IMR-90 (cell line): Measurements from ENCODE around the gene PCK1. TPM values are rescaled to one million over a fixed set of nuclear protein-coding genes. Genes with fewer than 3 reads are reported as not detected.

Experiments used
- ATAC-seq: fragments of 200-7000 bp; cut with Tn5 transposase; 2 replicates; pipeline ENCODE4 v1.9.1; 2020; ENCODE audit warnings: low read depth, mild to moderate bottlenecking, moderate library complexity
- BruUV-seq: library from RNA; stranded (reverse); fragments of 400-500 nt; replicated peaks from 2 replicates; lab custom pipeline; 2021; lab: Mats Ljungman, UMichigan
- CTCF ChIA-PET: fragments of 300-600 bp; formaldehyde crosslinking; extraction: SDS; loops from one replicate; lab custom pipeline; 2021; ENCODE audit warnings: antibody characterized with exemption; lab: Yijun Ruan, JAX
- POLR2A ChIA-PET: fragments of 300-600 bp; sonication (Branson Sonifier 250); formaldehyde crosslinking; loops from one replicate; lab custom pipeline; 2022; ENCODE audit warnings: antibody characterized with exemption; ENCODE audit not compliant: unreplicated experiment; lab: Charles Lee
- DNase-seq: peaks from one replicate; pipeline ENCODE4 v3.0.0; 2013
- H2AFZ ChIP-seq: replicated peaks from 2 replicates; pipeline ENCODE3; 2013; ENCODE audit warnings: low read length, mild to moderate bottlenecking; ENCODE audit not compliant: poor library complexity
- H2AK5ac ChIP-seq: 2 replicates; pipeline ENCODE4 v1.6.1; 2013; ENCODE audit warnings: low read depth, low read length, inconsistent platforms
- H2AK9ac ChIP-seq: replicated peaks from 2 replicates; pipeline ENCODE3; 2013; ENCODE audit warnings: mild to moderate bottlenecking, low read depth, low read length, moderate library complexity; ENCODE audit not compliant: poor library complexity
- H2BK120ac ChIP-seq: 2 replicates; pipeline ENCODE4 v1.6.1; 2013; ENCODE audit warnings: low read depth, low read length, inconsistent platforms
- H2BK15ac ChIP-seq: 3 replicates; pipeline ENCODE4 v1.6.1; 2013; ENCODE audit warnings: low read depth, low read length, inconsistent platforms
- H2BK20ac ChIP-seq: 2 replicates; pipeline ENCODE4 v1.6.1; 2013; ENCODE audit warnings: low read depth, mild to moderate bottlenecking, inconsistent platforms, low read length, moderate library complexity
- H2BK5ac ChIP-seq: 2 replicates; pipeline ENCODE4 v1.6.1; 2013; ENCODE audit warnings: mild to moderate bottlenecking, low read depth, low read length, inconsistent platforms; ENCODE audit not compliant: poor library complexity, severe bottlenecking
- H3K14ac ChIP-seq: replicated peaks from 2 replicates; pipeline ENCODE4 v1.6.1; 2013; ENCODE audit warnings: low read depth, low read length, inconsistent platforms
- H3K18ac ChIP-seq: 2 replicates; pipeline ENCODE4 v1.6.1; 2013; ENCODE audit warnings: low read depth, low read length, control low read depth
- H3K23ac ChIP-seq: 2 replicates; pipeline ENCODE4 v1.6.1; 2013; ENCODE audit warnings: low read depth, low read length, inconsistent platforms
- H3K27ac ChIP-seq: 2 replicates; pipeline ENCODE4 v1.5.1; 2013; ENCODE audit warnings: mild to moderate bottlenecking, control low read depth, low read length; ENCODE audit not compliant: insufficient read depth
- H3K27me3 ChIP-seq: 2 replicates; pipeline ENCODE4 v1.6.1; 2013; ENCODE audit warnings: low read length; ENCODE audit not compliant: control insufficient read depth, insufficient read depth
- H3K36me3 ChIP-seq: 2 replicates; pipeline ENCODE4 v1.6.1; 2013; ENCODE audit warnings: low read length, mixed read lengths; ENCODE audit not compliant: control insufficient read depth, insufficient read depth
- H3K4ac ChIP-seq: 2 replicates; pipeline ENCODE4 v1.6.1; 2013; ENCODE audit warnings: low read depth, low read length, inconsistent platforms
- H3K4me1 ChIP-seq: 2 replicates; pipeline ENCODE4 v1.6.1; 2013; ENCODE audit warnings: low read length, mixed read lengths; ENCODE audit not compliant: control insufficient read depth, insufficient read depth
- H3K4me2 ChIP-seq: 2 replicates; pipeline ENCODE4 v1.6.1; 2013; ENCODE audit warnings: low read depth, mild to moderate bottlenecking, control low read depth, low read length, moderate library complexity
- H3K4me3 ChIP-seq: 2 replicates; pipeline ENCODE4 v1.5.1; 2013; ENCODE audit warnings: low read depth, mild to moderate bottlenecking, control low read depth, low read length, moderate library complexity; ENCODE audit not compliant: insufficient read depth
- H3K56ac ChIP-seq: 2 replicates; pipeline ENCODE4 v1.6.1; 2013; ENCODE audit warnings: low read length, inconsistent platforms; ENCODE audit not compliant: insufficient read depth; ENCODE audit errors: extremely low read depth
- H3K79me1 ChIP-seq, 2 experiments: 2 replicates each; pipeline ENCODE4 v1.6.1; 2013; ENCODE audit warnings: low read length in 2 of 2, inconsistent platforms in 1 of 2, low read depth in 1 of 2
- H3K9ac ChIP-seq: 2 replicates; pipeline ENCODE4 v1.6.1; 2013; ENCODE audit warnings: low read depth, low read length, control low read depth
- H3K9me1 ChIP-seq: 2 replicates; pipeline ENCODE4 v1.6.1; 2013; ENCODE audit warnings: low read length, inconsistent platforms; ENCODE audit not compliant: insufficient read depth
- H3K9me3 ChIP-seq: 2 replicates; pipeline ENCODE4 v1.6.1; 2013; ENCODE audit warnings: low read length; ENCODE audit not compliant: control insufficient read depth, insufficient read depth
- H4K20me1 ChIP-seq: 2 replicates; pipeline ENCODE4 v1.6.1; 2013; ENCODE audit warnings: low read length, inconsistent platforms; ENCODE audit not compliant: insufficient read depth
- H4K5ac ChIP-seq: 2 replicates; pipeline ENCODE4 v1.6.1; 2013; ENCODE audit warnings: mild to moderate bottlenecking, low read depth, low read length, control low read depth
- H4K8ac ChIP-seq, 2 experiments: 2 replicates each; pipeline ENCODE4 v1.6.1; 2013; ENCODE audit warnings: low read depth in 2 of 2, low read length in 2 of 2, control low read depth in 1 of 2, inconsistent platforms in 1 of 2
- H4K91ac ChIP-seq: 2 replicates; pipeline ENCODE4 v1.6.1; 2013; ENCODE audit warnings: low read depth, low read length, inconsistent platforms; ENCODE audit not compliant: insufficient read depth
- CTCF ChIP-seq: conservative IDR thresholded peaks from 2 replicates; pipeline ENCODE4 v1.5.1; 2012; ENCODE audit warnings: mild to moderate bottlenecking, low read depth, low read length, improper control_type of control experiment
- WGBS, 2 experiments: methylation state at CpG; one replicate each; pipeline versions ENCODE4 v1.1.5 to v1.1.7; 2013; ENCODE audit warnings: missing lambda C conversion rate in 2 of 2; ENCODE audit not compliant: insufficient read length in 1 of 2; ENCODE audit errors: extremely low coverage in 2 of 2; 5-methylcytosine and 5-hydroxymethylcytosine counted together
- dilution Hi-C: fragments of 300-500 bp; cut with HindIII; formaldehyde crosslinking; loops from one replicate; pipeline ENCODE4 v1.14.3; 2018; ENCODE audit warnings: low sequenced_read_pairs; ENCODE audit not compliant: unreplicated experiment
- in situ Hi-C: fragments of 300-500 bp; cut with MboI; formaldehyde crosslinking; loops from 3 replicates; pipeline ENCODE4 v1.14.3; 2019; ENCODE audit warnings: low sequenced_read_pairs, inconsistent platforms, mixed read lengths
- intact Hi-C: fragments of 100-400 bp; cut with micrococcal nuclease; formaldehyde crosslinking; loops from 2 replicates; pipeline ENCODE4 v1.10.0; 2022
- polyA plus RNA-seq, 3 experiments: library from polyadenylated mRNA; depleted of rRNA; stranded (reverse); fragments of >200 nt; gene quantifications; 2 replicates each; pipeline ENCODE4 v1.2.3, GENCODE V29; 2012; ENCODE audit warnings: low replicate concordance in 1 of 3
- total RNA-seq: library from RNA; depleted of rRNA; stranded (reverse); fragments of >200 nt; gene quantifications from 2 replicates; pipeline ENCODE4 v1.2.3, GENCODE V29; 2012

Gene PCK1
- total and polyA plus RNA-seq, 2 of the 4 experiments (the other 2 are of a cell fraction) = not detected

DNA sequence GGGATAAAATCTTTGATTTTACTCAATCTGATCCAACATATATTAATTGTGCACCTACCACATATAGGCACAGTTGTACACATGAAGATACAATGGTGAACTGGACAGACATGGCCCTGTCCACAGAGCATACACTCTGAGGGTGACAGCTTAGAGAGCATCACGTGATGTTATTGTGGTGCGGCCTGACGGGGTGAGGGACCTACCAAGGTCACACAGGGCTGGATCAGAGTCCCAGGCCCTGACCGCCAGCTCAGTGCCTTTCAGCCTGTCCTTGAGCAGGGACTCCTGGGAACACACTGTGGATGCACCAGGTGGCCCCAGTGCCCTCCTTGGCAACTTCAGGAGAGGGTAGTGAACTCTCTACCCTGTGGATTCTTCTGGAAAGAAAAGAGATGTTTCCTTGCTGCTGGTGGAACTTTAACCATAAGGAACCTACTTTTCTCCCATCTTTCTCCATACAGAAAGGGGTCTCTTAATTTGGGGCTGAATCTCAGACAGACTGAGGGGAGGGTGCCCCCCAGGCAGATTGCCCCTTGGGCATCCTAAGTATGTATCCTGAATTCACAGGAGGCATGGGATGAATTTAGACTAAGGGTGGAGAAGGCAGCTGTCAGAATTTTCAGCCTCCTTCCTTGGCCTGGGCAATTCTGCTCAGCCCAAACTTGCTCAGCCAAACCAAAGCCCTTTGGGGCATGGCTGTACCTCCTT, 26.5 kb downstream of the PCK1 start:
- WGBS, 2 experiments = 87% methylated on average over 3 of the region's 4 CpGs; no CpG with 5 or more reads in 1 of the 2 experiments
- no peak for TF ChIP-seq CTCF
- BruUV-seq = no TSS peak

More for the DNA sequence above, 26.5 kb downstream of the PCK1 start:
- CTCF ChIA-PET = no interaction called here
- Histone ChIP-seq H3K27me3 (peaks cover 12% of the 10 kb centered on the region), H4K8ac (no peak overlapping the region), H3K4me1 (peaks cover 5% of the 10 kb centered on the region; the same call in 1 of the 2 replicates), H2BK20ac (no peak overlapping the region), H2BK15ac (no peak overlapping the region), H3K4me3 (no peak overlapping the region), H3K18ac (no peak overlapping the region), H3K4me2 (no peak overlapping the region), H3K14ac (no peak overlapping the region), H2BK5ac (no peak overlapping the region), H3K79me1 (no peaks in the 10 kb centered on the region), H3K36me3 (no peaks in the 10 kb centered on the region), H3K23ac (no peak overlapping the region), H3K27ac (no peak overlapping the region), H4K91ac (no peak overlapping the region), H4K20me1 (no peaks in the 10 kb centered on the region), H2AFZ (no peak overlapping the region), H3K56ac (no peak overlapping the region), H3K9ac (no peak overlapping the region), H3K9me3 (peaks cover 5% of the 10 kb centered on the region), H3K9me1 (no peaks in the 10 kb centered on the region; the same call in 1 of the 2 replicates), H2AK9ac (no peak overlapping the region), H2BK120ac (no peak overlapping the region), H4K5ac (no peak overlapping the region), H3K4ac (no peak overlapping the region), H2AK5ac (no peak overlapping the region)
- dilution Hi-C loops = no loop called here
- DNase-seq = no peak
- intact Hi-C loops = no loop called here
- POLR2A ChIA-PET = no interaction called here
- no peak for ATAC-seq
- in situ Hi-C loops = no loop called here
